ENCODE measurements around the gene SRSF2.
A peak's percentile ranks its signal among the peaks of the same experiment; 100 is the strongest.

Gene SRSF2

GRCh38 chr17:76696763-76697701 is 40.1 kb downstream of the SRSF2 start:
- no peaks in the 10 kb centered on the region; the same call in none of the 2 replicates for H3K36me3 ChIP-seq
- H3K27me3 ChIP-seq (ENCODE audit: insufficient read depth, low read depth, severe bottlenecking), result no peaks in the 10 kb centered on the region
- no peaks in the 10 kb centered on the region for H3K9me3 ChIP-seq (ENCODE audit: severe bottlenecking)
- H3K4me3 ChIP-seq (ENCODE audit: low read depth, low read length), result no peak overlapping the region
- no peak for TF ChIP-seq CTCF (IDR thresholded peaks at IDR 0.05; ENCODE audit: low read depth, low read length)
- no peak for DNase-seq
- peak overlapping the region; percentile 69 for H3K27ac ChIP-seq

- H3K9me3 ChIP-seq (ENCODE audit: severe bottlenecking), result no peaks in the 10 kb centered on the region
- H3K27ac ChIP-seq, result no peak overlapping the region
- no peaks in the 10 kb centered on the region for H3K27me3 ChIP-seq (ENCODE audit: insufficient read depth, low read depth, severe bottlenecking)
- DNase-seq, result no peak
- H3K4me3 ChIP-seq (ENCODE audit: low read depth, low read length), result no peak overlapping the region
- no peaks in the 10 kb centered on the region; the same call in none of the 2 replicates for H3K36me3 ChIP-seq
- no peak for TF ChIP-seq CTCF (IDR thresholded peaks at IDR 0.05; ENCODE audit: low read depth, low read length)
Measured at GRCh38 chr17:76695059-76695831, 41.9 kb downstream of the SRSF2 start.

- no peak for DNase-seq
- Histone ChIP-seq H3K27ac (no peak overlapping the region), H3K9me3 (ENCODE audit: severe bottlenecking) (no peaks in the 10 kb centered on the region), H3K27me3 (ENCODE audit: insufficient read depth, low read depth, severe bottlenecking) (no peaks in the 10 kb centered on the region), H3K4me3 (ENCODE audit: low read depth, low read length) (no peak overlapping the region), H3K36me3 (peaks cover 14% of the 10 kb centered on the region)
- TF ChIP-seq CTCF (IDR thresholded peaks at IDR 0.05; ENCODE audit: low read depth, low read length), result no peak
Measured at GRCh38 chr17:76691379-76692191, 45.5 kb downstream of the SRSF2 start.

- Histone ChIP-seq H3K27me3 (ENCODE audit: insufficient read depth, low read depth, severe bottlenecking) (no peaks in the 10 kb centered on the region), H3K4me3 (ENCODE audit: low read depth, low read length) (no peak overlapping the region), H3K27ac (no peak overlapping the region), H3K9me3 (ENCODE audit: severe bottlenecking) (no peaks in the 10 kb centered on the region), H3K36me3 (peaks cover 20% of the 10 kb centered on the region)
- TF ChIP-seq CTCF (IDR thresholded peaks at IDR 0.05; ENCODE audit: low read depth, low read length), result no peak
- no peak for DNase-seq
Measured at GRCh38 chr17:76690596-76691280, 46.4 kb downstream of the SRSF2 start.

GRCh38 chr17:76689859-76690258 is 47.3 kb downstream of the SRSF2 start:
- Histone ChIP-seq H3K9me3 (ENCODE audit: severe bottlenecking) (no peaks in the 10 kb centered on the region), H3K4me3 (ENCODE audit: low read depth, low read length) (no peak overlapping the region), H3K27me3 (ENCODE audit: insufficient read depth, low read depth, severe bottlenecking) (no peaks in the 10 kb centered on the region), H3K27ac (no peak overlapping the region), H3K36me3 (peaks cover 28% of the 10 kb centered on the region)
- no peak for DNase-seq
- TF ChIP-seq CTCF (IDR thresholded peaks at IDR 0.05; ENCODE audit: low read depth, low read length), result no peak
